ENCODE data around the gene PTPRN2.

DNA sequence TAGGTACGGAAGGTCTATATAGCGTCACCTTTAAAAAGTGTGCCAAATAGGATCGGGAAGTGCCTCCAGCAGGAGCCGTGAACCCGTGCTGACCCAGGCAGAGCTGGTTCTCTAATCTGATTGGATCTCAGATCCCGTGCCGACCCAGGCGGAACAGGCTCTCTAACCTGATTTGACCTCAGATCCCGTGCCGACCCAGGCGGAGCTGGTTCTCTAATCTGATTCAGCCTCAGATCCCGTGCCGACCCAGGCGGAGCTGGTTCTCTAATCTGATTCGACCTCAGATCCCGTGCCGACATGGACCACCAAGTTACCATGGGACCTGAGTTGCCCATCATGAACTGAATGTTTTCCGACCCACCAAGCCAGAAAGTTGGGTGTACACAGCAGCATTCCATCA is 463.9 kb downstream of the PTPRN2 start:
- TF ChIP-seq GATA3 (IDR thresholded peaks at IDR 0.05; ENCODE audit: low read depth, low read length) (no peak), GATA2 (IDR thresholded peaks at IDR 0.05; ENCODE audit: low read depth, low read length) (no peak)

Data from SH-SY5Y (cell line).